GM03348 (cell line): ENCODE results near the gene IP6K1.
"Not testable (repeated sequence)": the region's sequence is repeated elsewhere in the genome, so short reads cannot be mapped to it uniquely, and the experiment has no call there.

Experiments
- DNase-seq: peaks from one replicate; pipeline ENCODE4 v3.0.0; 2012; ENCODE audit warnings: low spot score

IP6K1 gene

DNA sequence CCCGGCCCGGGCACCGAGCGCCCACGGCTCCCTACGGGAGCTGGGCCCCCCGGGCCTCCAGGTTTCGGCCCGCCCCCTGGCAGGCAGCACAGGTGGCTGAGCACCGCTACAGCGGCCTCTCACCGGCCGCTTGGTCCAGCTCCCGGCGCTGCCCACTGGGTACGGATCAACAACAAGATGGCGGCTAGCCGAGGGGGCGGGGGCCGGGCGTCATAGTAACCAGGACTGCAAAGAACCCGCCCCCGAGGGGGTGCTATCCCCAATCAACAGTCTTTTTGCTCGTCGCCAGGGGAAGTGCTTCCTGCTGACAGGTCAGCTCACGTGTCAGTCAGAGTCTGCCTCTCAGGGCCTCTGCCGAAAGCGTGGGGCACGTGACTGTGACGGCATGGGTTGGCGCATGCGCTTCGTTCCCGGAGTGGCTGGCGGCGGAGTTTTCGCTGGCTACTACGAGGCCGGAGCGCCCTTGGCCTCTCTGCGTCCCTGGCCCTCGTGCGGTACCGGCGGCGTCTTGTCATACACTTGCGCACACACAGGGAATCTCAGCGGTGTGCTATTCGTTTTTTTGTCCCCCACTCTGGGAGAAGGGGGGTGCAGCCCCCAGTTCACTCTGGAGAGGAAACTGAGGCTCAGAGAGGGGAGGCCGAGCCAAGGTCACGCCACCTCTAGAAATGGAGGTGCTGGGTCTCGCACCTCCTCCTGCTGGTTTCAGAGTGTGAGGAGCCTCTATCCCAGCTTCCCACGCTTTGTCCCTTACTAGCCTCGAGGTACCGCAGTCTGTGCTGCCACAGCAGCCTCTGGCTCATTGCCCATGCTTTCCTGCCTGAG is at the start of gene IP6K1:
IP6K1 (minus strand) TSS at position 186 of the 825 bp plus-strand sequence. CDS start 38,502 bp downstream, outside the sequence.
- peak; percentile 100 for DNase-seq

DNA sequence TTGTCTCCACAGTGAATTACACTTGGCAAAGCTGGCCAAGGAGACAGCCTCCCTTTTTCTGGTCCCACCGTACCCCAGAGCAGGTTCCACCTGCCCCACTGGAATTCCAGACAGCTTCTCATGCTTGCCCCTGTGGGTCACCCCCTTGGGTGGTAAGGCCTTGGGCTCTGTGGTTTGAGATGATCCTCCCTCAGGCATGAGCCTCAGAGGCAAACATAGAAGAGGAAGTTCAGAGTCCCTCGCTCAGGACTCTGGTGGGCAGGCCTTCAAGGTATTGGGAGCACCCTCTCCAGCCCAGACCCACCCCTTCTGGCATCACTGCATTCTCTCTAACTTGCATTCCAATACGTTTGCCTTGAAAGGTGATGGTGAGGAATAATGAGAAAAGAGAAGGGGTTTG is 45.0 kb upstream of the IP6K1 start:
- DNase-seq, result no peak

DNA sequence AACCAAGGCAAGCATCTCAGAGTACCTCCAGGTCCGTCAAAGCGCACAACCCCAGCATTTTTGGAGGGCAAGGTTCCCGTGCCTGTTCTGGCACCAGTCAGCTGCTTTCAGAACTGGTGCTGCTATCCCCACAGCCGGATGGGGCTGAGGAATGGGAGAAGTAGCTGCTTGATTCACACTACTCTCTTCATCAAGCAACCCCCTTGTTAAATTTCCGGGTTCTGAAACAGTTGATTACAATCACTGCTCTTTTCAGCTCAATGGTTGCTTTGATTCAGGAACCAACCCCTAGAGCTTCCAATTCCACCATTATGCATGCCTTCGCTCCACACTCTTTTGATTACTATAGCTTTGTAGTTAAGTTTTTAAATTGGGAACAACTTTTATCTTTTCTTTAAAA is 39.7 kb upstream of the IP6K1 start:
- no peak for DNase-seq

- DNase-seq, result not testable (repeated sequence)
Measured at GRCh38 chr3:49823131-49823530, 36.8 kb upstream of the IP6K1 start.

- peak; percentile 88 for DNase-seq
Measured at GRCh38 chr3:49813497-49814174, 27.3 kb upstream of the IP6K1 start, which contains the start of gene UBA7. UBA7 (minus strand) TSS chr3:49813953; CDS start chr3:49813787, 166 bp downstream.

DNA sequence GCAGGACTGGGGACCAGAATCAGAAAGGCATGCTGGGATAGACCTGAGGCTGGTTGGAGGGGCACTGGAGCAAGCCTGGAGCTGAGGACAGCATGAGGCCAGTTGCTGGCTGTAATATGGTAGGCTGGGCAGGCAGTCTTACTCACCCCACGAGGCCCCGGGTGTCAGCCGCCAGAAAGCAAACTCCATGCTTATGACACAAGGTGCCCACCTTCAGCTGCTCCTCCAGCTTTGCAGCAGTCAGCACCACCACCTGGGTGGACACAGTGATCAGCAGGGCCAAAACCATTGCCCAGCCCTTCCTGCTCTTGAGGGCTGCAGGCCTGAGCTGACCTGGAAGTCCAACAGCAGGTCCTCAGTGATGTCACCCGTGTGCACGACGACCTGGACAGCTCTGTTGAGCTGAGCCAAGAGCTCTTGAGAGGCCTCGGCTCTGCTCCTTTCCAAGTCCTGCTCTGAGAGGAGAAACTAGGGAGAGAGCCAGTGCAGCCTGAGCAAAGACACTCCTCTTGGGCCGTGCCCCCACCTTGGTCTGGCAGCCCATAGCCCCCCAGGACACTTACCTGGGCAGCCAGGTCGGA is 26.7 kb upstream of the IP6K1 start:
- no peak for DNase-seq

DNA sequence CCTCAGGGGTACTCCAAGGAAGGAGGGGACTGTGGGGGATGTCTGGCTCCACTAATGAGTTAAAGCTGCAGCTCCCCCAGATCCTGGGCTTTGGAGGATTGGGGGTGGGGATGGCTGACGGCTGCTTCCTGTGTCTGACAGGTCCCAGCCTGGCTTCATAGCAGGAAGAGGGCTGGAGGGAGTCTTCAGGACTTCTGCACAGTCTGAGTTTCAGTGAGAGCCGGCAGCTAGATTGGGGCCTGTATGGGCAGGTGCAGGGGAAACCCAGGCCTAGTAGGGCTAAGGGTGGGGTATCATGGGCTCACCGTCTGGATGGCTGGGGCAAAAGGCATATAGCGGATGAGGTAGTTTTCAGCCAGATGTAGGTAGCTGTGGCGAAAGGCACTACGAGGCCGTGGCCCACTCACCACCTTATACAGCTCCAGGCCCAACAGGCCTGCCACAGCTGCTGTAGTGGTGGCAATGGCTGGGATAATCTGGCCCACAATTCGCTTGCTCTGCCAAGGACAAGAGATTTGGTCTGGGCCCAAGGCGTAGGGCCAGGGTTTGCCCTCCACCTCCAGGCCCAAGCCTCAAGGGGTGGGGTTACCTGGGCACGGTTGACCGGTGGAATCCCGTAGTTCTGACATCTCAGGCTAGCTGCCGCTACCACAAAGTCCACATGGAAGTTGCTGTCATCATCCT is 21.2 kb upstream of the IP6K1 start:
- DNase-seq, result no peak

DNA sequence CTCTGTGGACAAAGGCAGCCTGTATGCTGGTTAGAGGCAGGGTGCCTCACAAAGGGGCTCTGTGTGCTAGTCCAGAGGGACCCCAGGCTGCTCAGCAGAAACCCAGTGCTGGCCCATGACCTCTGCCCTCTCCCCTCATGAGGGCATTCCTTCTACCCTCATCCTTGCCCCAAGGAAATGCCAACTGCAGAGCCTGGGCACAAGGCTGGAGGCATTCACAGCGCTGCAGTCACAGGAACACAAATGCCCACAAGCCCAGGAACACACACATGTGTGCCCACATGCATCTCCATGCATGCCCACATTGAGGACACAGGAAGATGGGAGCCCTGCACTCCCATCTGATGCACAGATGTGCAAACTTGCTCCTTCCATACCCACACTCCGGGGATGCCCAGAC is 20.5 kb upstream of the IP6K1 start:
- no peak for DNase-seq

GRCh38 chr3:49805897-49806701 is 19.8 kb upstream of the IP6K1 start:
- DNase-seq, result no peak

DNA sequence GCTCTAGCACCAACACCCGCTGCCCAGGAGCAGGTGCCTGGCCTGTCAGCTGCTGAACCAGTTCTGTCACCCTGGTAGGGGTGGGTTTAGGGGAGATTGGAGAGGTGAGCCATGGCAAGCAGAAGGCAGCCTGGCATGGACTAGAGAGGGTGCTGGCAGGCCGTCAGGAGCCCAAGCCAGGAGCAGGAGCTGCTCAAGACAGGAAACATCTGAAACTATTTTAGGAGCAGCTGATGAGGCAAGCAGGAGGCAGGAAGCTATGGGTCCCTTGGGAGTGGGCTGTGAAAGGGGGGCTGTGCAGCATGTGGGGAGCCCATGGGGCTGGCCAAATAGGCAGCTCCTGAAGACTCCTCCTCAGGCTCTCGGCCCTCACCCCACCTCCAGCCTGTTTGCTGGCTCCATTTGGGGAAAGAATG is 19.0 kb upstream of the IP6K1 start:
- DNase-seq, result peak; percentile 93

- no peak for DNase-seq
Measured at GRCh38 chr3:49804141-49805041, 18.0 kb upstream of the IP6K1 start.

- DNase-seq, result no peak
Measured at GRCh38 chr3:49803465-49804140, 17.3 kb upstream of the IP6K1 start.

- peak; percentile 96 for DNase-seq
Measured at GRCh38 chr3:49802719-49803464, 16.6 kb upstream of the IP6K1 start, which contains the start of gene INKA1. INKA1 (plus strand) TSS chr3:49803261; CDS start chr3:49803393, 132 bp downstream.

DNA sequence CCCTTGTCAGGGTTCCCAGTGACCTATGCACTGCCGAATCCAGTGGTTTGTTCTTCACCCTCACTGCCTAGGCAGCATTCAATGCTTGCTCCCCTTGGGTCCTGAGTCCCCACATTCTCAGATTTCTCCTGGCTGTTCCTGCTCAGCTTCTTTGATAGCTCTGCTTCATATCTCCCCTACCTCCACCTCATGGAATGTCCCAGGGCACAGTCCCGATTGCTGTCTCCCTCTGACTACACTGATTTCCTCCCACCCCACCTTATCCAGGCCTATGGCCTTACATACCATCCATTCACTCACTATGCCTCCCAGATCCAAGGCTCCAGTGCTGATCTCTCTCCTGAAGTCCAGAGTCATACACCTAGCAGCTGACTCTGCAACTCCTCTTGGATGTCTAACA is 14.8 kb upstream of the IP6K1 start:
- no peak for DNase-seq

DNA sequence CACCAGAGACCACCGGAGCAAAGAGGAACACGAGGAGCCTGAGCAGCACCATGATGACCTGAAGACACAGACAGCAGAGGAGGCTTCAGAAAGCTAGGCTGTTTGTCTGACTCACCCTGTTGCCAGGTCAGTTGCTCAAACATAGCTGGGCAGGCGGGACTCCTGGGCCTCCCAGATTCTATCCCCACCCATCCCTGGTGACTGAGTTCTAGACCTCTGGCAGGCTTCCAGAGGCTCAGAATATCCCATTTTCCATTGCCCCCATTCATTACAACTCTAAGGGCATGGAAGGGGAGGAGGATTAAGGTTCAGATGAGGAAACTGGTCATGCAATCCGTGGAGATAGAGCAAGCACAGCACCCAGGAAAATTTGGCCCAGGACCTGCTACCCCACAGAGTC is 13.4 kb upstream of the IP6K1 start, which contains the start of gene CDHR4:
CDHR4 (minus strand) TSS at position 113 of the 400 bp plus-strand sequence; CDS start at position 52, 61 bp downstream.
- DNase-seq, result peak; percentile 88

DNA sequence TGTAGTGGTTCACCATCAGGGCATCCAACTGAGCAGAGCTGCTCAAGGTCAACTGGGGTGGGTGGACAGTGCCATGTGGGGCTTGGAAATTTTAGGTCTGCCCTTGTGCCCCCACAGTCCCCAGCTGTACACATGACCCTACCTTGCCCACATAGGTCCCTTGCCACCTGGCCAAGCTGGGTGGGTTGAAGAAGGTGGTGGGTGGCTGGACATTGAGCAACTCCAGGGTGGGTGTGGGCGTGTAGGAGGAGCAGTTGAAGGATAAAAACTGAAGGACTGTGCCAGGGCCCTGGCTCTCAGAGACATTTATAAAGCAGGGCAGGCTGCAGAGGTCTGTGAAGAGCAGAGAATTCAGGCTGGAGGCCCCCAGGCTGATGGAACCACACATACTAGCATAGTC is 12.8 kb upstream of the IP6K1 start:
- no peak for DNase-seq

DNA sequence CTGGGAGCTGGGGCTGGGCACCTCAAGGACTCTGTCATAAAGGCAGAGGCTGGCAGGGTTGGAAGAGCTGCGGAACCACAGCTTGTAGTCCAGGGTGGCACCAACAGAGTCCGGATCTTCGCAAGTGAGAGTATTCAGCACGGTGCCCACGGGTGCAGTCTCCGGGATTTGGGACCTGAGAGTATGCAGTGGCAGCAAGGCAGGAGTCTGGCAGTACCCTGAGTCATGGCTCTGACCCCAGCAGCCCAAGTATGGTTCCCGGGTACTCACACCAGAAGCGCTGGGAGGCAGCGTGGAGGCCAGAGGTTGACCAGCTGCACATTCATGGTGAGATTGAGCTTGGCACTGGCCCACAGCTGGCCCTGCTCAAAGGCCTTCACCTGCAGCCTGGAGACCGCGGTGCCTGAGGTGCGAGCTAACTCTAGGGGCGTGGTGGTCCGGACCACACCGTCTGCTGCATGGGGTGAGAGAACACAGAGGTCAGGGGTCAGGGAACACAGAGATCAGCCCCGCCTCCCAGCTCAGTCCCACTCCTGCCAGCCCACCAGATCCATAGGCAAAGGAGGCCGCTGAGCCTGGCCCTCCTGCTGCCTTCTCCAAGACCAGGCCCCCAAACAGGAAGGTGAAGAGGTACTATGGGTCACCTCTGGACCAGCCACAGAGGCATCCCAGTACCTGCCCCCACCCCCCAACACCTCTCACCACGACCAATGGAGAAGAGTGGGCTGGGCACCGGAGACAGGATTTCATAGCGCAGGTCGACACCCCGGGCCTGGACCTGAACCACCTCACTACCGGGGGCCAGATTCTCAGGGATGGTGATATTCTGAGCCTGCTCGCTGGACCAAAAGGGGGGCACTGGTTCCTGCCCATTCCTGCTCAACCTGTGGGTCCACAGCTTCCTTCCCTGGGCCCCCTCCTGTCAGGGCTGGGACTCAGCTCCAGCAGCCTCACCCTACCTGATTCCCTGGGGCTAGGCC is 8.9 kb upstream of the IP6K1 start:
- no peak for DNase-seq

- DNase-seq, result no peak
Measured at GRCh38 chr3:49794431-49794830, 8.1 kb upstream of the IP6K1 start.
